ENCODE data around the gene VNN1. TPM values are rescaled to one million over a fixed set of nuclear protein-coding genes. Genes with fewer than 3 reads are reported as not detected.
"Not testable (repeated sequence)": the region's sequence is repeated elsewhere in the genome, so short reads cannot be mapped to it uniquely, and the experiment has no call there.

The VNN1 gene
- total RNA-seq, 1 donor from 2014 or later = not detected

GRCh38 chr6:132673376-132674094 lies 40.3 kb downstream of the VNN1 start:
- DNase-seq (ENCODE audit: low read depth in 2 of 2) = peak in 1 of 2 donors; percentile 19

- no peak for DNase-seq (ENCODE audit: low read depth in 2 of 2)
These were observed 42.6 kb downstream of the VNN1 start for GRCh38 chr6:132671295-132671694.

- DNase-seq (ENCODE audit: low read depth in 2 of 2) = peak; percentile 33 to 59
These were observed 44.1 kb downstream of the VNN1 start for GRCh38 chr6:132669690-132670291.

GRCh38 chr6:132666118-132666517 lies 47.7 kb downstream of the VNN1 start:
- DNase-seq (ENCODE audit: low read depth in 2 of 2) = no peak

- DNase-seq (ENCODE audit: low read depth in 2 of 2) = no peak
These were observed 49.4 kb downstream of the VNN1 start for GRCh38 chr6:132664309-132665034.

- no peak for DNase-seq (ENCODE audit: low read depth in 2 of 2)
These were observed 50.2 kb downstream of the VNN1 start for GRCh38 chr6:132663661-132664060.

GRCh38 chr6:132661906-132662305 lies 51.9 kb downstream of the VNN1 start:
- DNase-seq (ENCODE audit: low read depth in 2 of 2) = no peak

GRCh38 chr6:132659082-132659481 lies 54.8 kb downstream of the VNN1 start, which contains the start of gene TAAR1:
Gene TAAR1, minus strand, starts transcription at chr6:132659182. Its CDS starts 13,179 bp downstream, at chr6:132646003.
- no peak for DNase-seq (ENCODE audit: low read depth in 2 of 2)

- DNase-seq (ENCODE audit: low read depth in 2 of 2) = no peak
These were observed 62.8 kb downstream of the VNN1 start for GRCh38 chr6:132651062-132651461.

GRCh38 chr6:132650429-132650828 lies 63.4 kb downstream of the VNN1 start:
- no peak for DNase-seq (ENCODE audit: low read depth in 2 of 2)

- DNase-seq (ENCODE audit: low read depth in 2 of 2) = no peak
These were observed 65.0 kb downstream of the VNN1 start for GRCh38 chr6:132648828-132649227.

GRCh38 chr6:132648356-132648755 lies 65.5 kb downstream of the VNN1 start:
- DNase-seq (ENCODE audit: low read depth in 2 of 2) = no peak

GRCh38 chr6:132643547-132643946 lies 70.3 kb downstream of the VNN1 start:
- no peak for DNase-seq (ENCODE audit: low read depth in 2 of 2)

GRCh38 chr6:132637135-132637534 lies 76.7 kb downstream of the VNN1 start:
- not testable (repeated sequence) for DNase-seq (ENCODE audit: low read depth in 2 of 2)

- DNase-seq (ENCODE audit: low read depth in 2 of 2) = not testable (repeated sequence)
These were observed 77.9 kb downstream of the VNN1 start for GRCh38 chr6:132635906-132636305.

GRCh38 chr6:132635288-132635687 lies 78.6 kb downstream of the VNN1 start:
- not testable (repeated sequence) for DNase-seq (ENCODE audit: low read depth in 2 of 2)

- no peak for DNase-seq (ENCODE audit: low read depth in 2 of 2)
These were observed 79.1 kb downstream of the VNN1 start for GRCh38 chr6:132634796-132635195.

GRCh38 chr6:132633362-132633761 lies 80.5 kb downstream of the VNN1 start:
- no peak for DNase-seq (ENCODE audit: low read depth in 2 of 2)

Data from lung microvascular endothelial cell (primary cell).